ENCODE data around the gene ATP8B3. TPM values are rescaled to one million over a fixed set of nuclear protein-coding genes. Genes with fewer than 3 reads are reported as not detected.
A peak's percentile ranks its signal among the peaks of the same experiment; 100 is the strongest.

ATP8B3 gene, protein sequence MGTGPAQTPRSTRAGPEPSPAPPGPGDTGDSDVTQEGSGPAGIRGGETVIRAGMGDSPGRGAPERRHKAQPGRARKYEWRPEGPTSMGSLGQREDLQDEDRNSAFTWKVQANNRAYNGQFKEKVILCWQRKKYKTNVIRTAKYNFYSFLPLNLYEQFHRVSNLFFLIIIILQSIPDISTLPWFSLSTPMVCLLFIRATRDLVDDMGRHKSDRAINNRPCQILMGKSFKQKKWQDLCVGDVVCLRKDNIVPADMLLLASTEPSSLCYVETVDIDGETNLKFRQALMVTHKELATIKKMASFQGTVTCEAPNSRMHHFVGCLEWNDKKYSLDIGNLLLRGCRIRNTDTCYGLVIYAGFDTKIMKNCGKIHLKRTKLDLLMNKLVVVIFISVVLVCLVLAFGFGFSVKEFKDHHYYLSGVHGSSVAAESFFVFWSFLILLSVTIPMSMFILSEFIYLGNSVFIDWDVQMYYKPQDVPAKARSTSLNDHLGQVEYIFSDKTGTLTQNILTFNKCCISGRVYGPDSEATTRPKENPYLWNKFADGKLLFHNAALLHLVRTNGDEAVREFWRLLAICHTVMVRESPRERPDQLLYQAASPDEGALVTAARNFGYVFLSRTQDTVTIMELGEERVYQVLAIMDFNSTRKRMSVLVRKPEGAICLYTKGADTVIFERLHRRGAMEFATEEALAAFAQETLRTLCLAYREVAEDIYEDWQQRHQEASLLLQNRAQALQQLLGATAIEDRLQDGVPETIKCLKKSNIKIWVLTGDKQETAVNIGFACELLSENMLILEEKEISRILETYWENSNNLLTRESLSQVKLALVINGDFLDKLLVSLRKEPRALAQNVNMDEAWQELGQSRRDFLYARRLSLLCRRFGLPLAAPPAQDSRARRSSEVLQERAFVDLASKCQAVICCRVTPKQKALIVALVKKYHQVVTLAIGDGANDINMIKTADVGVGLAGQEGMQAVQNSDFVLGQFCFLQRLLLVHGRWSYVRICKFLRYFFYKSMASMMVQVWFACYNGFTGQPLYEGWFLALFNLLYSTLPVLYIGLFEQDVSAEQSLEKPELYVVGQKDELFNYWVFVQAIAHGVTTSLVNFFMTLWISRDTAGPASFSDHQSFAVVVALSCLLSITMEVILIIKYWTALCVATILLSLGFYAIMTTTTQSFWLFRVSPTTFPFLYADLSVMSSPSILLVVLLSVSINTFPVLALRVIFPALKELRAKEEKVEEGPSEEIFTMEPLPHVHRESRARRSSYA (N-terminal part only)
- total RNA-seq = 1 to 10 TPM in 1 of 4 donors, under 1 TPM in 2, not detected in 1; 0.35 to 4.5 (median 0.94) TPM

DNA sequence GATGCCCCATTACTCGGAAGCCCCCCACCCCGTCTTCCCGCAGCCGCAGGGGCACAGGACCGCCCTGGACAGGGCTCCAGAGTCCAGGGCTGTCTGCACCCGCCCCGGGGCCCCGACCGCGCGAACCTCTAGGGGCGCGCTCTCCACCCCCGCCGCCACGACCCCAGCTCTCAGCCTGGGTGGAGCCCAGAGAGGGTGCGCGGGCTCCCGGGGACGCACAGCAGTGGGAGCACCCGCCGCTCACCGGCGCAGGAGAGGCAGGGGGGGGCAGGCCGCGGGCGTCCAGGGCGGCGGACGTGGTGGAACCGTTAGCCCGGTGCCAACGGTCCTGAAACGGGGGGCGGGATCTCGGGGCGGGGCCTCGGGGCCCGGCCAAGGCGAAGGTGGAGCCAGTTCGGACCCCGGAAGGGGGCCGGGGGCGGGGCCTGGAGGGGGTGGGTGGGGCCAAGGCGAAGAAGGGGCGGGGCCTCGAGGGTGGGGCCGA lies at the start of gene ATP8B3:
Gene ATP8B3 (minus strand): TSS at position 335 of the 484 bp plus-strand sequence. CDS start 540 bp downstream, outside the sequence.
- no peak for TF ChIP-seq POLR2A (IDR thresholded peaks at IDR 0.05)
- TF ChIP-seq, protein P1, sequence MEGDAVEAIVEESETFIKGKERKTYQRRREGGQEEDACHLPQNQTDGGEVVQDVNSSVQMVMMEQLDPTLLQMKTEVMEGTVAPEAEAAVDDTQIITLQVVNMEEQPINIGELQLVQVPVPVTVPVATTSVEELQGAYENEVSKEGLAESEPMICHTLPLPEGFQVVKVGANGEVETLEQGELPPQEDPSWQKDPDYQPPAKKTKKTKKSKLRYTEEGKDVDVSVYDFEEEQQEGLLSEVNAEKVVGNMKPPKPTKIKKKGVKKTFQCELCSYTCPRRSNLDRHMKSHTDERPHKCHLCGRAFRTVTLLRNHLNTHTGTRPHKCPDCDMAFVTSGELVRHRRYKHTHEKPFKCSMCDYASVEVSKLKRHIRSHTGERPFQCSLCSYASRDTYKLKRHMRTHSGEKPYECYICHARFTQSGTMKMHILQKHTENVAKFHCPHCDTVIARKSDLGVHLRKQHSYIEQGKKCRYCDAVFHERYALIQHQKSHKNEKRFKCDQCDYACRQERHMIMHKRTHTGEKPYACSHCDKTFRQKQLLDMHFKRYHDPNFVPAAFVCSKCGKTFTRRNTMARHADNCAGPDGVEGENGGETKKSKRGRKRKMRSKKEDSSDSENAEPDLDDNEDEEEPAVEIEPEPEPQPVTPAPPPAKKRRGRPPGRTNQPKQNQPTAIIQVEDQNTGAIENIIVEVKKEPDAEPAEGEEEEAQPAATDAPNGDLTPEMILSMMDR (IDR thresholded peaks at IDR 0.05) = peak in 4 of 6 experiments; percentile 19 to 24 (median 22)
- peak in 2 of 3 donors; percentile 75 to 93 for DNase-seq
- H3K27ac ChIP-seq = peak within 1 kb of the TSS; percentile 60 to 79 (median 68)

DNA sequence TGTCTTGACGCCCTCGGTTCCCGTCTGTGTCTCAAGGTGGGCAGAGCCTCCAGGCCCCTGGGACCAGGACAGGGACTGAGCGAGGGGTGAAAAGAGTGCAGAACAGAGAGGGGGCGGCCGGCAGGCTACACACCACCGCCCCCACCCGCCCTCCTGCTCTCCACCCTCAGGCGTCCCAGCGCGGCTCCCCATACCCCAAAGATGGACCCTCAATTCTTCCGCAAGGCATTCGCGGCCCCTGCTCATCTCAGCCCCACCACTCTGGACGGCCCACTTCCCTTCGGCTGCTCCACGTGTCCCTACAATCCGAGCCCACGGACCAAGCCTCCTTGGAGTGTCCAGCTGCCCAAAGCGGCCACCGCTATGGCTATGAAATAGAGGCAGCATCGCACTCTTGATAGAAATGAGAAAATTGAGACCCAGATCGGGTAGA lies 49.5 kb upstream of the ATP8B3 start:
- Histone ChIP-seq H3K27ac (peak overlapping the region; percentile 96 to 99 (median 98)), H3K27me3 (no peaks in the 10 kb centered on the region), H3K4me1 (peaks cover 18 to 50% (median 34%) of the 10 kb centered on the region in 4 donors), H3K9me3 (no peaks in the 10 kb centered on the region), H3K36me3 (no peaks in the 10 kb centered on the region), H3K4me3 (peak overlapping the region; percentile 67 to 94 (median 80))
- DNase-seq = peak in 1 of 3 donors; percentile 51
- TF ChIP-seq POLR2A (IDR thresholded peaks at IDR 0.05) = no peak
- TF ChIP-seq, protein P1 (IDR thresholded peaks at IDR 0.05) = no peak

More for the DNA sequence above, at the start of gene ATP8B3:
- peaks cover 6 to 19% (median 13%) of the 10 kb centered on the region in 4 donors for H3K4me1 ChIP-seq
- no peaks in the 10 kb centered on the region for H3K9me3 ChIP-seq
- peak within 1 kb of the TSS; percentile 57 to 63 (median 58) for H3K4me3 ChIP-seq
- H3K27me3 ChIP-seq = no peaks in the 10 kb centered on the region
- peaks cover 0 to 25% (median 0%) of the 10 kb centered on the region in 3 donors for H3K36me3 ChIP-seq

DNA sequence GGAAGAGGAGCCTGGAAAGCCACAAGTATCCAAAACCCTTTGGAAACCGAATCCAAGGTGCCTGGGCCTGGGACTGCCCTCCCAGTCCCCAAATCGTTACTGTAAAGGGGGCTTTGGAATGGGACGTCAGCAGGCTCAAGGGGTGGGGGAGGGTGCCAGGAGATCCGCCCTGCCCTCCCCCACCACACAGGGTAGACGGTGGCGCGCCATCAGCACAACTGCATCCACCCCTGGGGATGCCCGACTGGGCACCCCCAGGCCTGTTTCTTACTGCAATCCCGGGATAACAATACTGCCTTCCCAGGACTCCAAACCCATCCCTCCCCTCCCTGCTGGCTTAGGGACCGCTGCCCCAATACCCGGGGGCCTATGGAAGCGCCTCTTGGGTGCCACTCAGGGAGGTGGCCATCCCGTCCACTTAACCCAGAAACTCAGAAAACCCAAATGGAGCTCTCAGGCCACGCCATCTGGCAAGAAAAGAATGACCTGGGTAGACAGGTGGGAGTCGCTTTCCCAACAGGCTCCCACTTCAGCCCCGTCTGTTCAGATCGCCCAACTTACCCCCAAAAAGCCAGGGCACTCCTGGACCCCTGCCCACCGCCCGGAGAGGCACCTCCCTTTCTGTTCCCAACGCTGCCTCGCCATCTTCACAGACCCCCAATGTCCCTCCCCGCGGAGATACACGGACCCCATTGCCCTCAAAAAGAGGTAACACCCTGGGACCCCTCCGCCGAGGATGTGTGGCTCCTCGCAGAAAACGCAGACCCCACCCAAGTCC lies 48.9 kb upstream of the ATP8B3 start:
- peak overlapping the region; percentile 96 to 99 (median 98) for H3K27ac ChIP-seq
- H3K4me1 ChIP-seq = peaks cover 20 to 56% (median 39%) of the 10 kb centered on the region in 4 donors
- no peaks in the 10 kb centered on the region for H3K9me3 ChIP-seq
- H3K27me3 ChIP-seq = no peaks in the 10 kb centered on the region
- no peaks in the 10 kb centered on the region for H3K36me3 ChIP-seq
- TF ChIP-seq, protein P1 (IDR thresholded peaks at IDR 0.05) = no peak
- TF ChIP-seq POLR2A (IDR thresholded peaks at IDR 0.05) = no peak
- H3K4me3 ChIP-seq = peak overlapping the region in 3 of 4 donors; percentile 73 to 94 (median 86)
- DNase-seq = no peak

DNA sequence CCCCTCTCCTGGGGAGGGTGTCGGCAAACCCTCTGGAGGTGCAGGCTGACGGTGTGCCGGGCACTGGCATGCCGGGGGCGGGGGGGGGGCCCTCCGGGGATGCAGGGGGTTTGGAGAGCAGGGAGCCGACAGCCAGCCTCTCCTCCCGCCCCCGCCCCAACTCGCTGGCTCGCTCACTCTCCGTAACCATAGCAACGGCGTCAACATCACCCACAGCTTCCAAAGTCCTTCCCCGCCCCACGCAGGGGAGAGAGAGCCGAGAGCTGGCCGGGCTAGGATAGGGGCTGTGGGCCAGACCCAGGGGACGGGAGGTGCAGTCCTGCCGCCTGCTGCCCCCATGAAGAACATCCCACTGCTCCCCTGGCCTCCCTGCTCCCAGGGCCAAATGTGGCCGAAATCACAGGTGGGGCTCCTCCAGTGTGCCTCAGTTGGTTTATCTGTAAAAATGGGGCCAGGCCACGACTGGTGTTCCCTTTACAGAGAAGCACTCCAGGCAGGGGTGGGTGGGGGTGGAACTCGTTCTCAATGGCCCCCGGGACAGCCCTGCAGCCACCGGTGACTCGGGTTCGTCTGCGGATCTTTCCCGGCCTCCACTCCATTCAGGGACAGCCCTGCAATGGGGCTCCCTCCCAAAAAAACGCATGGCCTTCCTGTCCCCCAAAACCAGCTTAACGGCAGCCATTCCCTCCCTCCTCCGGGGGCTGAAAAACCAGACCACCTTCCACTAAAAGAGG lies 48.1 kb upstream of the ATP8B3 start:
- no peaks in the 10 kb centered on the region for H3K27me3 ChIP-seq
- no peaks in the 10 kb centered on the region for H3K9me3 ChIP-seq
- peak overlapping the region in 2 of 4 donors; percentile 73 to 94 for H3K4me3 ChIP-seq
- TF ChIP-seq, protein P1 (IDR thresholded peaks at IDR 0.05) = no peak
- peak; percentile 30 to 64 for TF ChIP-seq POLR2A (IDR thresholded peaks at IDR 0.05)
- H3K27ac ChIP-seq = peak overlapping the region; percentile 96 to 99 (median 98)
- no peaks in the 10 kb centered on the region for H3K36me3 ChIP-seq
- peak in 2 of 3 donors; percentile 86 to 90 for DNase-seq
- H3K4me1 ChIP-seq = peaks cover 24 to 63% (median 44%) of the 10 kb centered on the region in 4 donors

Measured in Peyer's patch (tissue), 4 donors.